ENCODE data around the gene RAD51B.

RAD51B gene

DNA sequence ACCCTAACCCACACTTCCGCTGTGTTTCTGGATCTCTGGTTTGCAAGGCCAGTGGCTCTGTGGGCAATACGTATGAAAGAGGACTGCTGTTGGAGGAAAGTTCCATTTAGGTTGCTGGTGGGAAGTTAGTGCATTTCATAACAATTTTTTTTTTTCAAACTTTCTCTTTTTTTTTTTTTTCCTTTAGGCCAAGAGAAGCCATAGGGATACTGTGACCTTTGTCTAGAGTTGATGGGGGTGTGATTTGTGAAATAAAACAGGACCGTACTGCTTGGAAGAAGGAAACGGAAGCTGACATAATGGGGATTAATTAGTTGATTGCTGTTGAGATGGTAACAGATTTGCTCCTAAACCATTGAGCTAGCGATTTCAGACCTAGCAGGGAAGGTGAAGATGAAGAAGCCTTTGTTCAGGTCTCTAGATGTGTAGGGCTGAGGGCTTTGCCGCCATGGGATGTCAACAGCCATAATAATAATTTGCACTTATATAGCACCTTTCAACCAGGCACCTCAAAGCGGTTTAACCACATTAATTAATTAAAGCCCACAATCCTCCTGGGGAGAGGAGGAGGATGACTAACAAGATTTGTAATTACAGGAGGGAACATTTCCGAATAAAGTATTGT lies 658.0 kb downstream of the RAD51B start:
- DNase-seq, result no peak

DNA sequence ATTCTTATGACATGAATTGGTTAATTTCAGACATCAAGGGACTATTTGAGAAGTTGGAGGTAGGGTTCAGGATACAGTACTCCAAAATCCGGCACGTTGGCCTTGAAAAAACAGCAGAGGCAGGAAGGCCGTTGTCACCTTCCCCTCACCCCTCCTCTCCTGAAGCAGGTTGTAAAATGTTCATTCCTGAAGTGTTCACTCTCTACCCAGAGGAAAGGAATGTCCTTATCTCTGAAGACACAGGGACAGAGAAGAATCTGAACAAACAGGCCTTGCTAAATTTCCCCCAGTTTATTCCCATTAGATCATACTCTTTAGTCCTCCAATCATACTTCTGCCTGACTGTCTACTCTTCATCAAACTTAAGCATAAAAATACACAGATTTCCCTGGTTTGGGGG lies 659.7 kb downstream of the RAD51B start:
- no peak for DNase-seq

DNA sequence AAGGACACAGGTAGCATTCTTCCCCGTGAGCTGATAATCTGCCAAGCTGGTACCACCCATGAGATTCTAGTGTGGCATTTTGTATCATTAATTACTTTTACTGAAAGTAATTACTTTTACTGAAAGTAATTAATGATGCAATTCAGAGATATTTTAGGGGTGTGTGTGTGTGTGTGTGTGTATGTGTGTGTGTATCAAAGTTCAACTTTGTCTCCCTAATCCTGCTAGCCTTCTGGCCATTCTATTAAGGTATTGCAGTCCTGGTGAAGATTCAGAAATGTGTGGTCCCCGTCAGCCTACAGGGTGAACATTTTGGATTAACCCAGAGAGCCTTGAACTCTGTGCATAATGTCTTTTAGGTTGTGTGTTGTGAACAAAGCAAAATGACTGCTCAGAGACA lies 662.4 kb downstream of the RAD51B start:
- no peak for DNase-seq

DNA sequence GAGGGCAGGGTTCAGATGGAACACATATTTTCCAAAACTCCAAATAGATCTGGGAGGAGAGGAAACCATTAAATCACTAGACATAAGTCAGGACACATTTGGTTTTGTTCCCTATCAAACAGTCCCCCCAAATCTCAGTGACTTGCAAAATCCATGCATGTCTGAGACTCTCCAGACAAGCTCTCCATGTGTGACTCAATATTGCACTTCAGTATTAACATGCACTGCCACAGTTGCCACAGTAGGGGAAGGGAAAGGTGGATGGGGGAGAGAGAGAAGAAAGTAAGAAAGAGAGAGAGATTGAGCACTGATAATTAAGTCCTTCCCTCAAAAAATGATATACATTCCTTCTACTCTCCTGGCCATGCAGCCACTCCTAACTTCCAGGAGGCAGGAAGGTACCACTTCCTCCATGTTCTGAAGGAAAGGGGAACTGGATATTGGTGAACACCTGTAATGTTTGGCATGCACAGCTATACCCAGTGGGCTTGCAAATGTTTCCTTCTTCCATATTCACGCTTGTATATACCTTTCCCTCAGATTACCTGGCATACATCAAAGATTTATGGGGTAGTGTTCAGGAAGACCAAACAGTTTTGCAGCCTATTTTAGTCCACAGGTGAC lies 663.3 kb downstream of the RAD51B start:
- no peak for DNase-seq

DNA sequence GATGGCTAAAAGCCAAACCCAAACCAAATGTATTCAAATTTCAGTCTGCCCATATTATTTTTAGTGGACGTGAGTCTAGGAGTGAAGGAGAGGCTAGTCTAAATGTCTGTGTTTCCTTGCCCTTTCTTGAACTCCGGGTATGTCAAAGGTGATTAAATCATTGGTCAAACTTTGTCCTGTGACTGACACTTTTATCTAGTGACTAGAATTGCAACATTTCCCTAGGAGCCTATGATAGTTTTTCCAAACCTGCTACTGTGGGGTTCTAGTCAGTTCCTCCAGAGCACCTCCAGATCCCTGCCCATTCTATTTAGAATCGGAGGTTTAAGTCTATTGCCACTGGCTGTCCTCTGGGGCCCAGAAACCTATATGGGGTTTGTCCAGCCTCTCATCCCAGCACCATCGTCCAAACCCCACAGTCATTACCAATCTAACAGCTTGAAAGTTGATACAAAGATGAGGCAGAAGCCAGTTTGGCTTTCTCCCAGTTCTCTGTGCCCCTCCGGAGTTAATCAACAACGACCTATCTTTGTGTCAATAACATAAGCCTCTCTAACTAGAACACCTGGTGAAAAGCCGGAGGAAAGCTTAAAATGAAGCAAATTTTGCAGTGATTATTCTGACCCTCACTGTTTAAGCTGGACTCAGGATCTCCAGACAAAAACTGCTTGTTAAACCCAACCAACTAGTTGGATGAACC lies 666.6 kb downstream of the RAD51B start:
- DNase-seq, result peak; percentile 44

DNA sequence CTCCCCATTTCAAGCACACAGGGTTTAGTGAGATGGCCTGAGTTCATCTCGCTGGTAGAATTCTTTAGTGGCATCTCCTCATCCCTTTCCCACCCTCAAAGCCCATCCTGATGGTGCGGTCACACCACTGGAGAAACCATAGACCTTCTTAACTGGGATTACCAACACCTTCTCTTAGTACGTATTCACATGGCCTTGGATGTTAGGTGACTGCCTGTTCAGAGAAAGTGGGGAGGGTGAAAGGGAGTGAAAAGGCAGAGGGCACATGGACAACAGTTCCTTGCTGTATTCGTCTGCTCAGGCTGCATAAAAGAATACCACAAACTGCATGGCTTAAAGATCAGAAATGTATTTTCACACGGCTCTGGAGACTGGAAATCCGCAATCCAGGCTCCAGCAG lies 667.2 kb downstream of the RAD51B start:
- DNase-seq, result no peak

DNA sequence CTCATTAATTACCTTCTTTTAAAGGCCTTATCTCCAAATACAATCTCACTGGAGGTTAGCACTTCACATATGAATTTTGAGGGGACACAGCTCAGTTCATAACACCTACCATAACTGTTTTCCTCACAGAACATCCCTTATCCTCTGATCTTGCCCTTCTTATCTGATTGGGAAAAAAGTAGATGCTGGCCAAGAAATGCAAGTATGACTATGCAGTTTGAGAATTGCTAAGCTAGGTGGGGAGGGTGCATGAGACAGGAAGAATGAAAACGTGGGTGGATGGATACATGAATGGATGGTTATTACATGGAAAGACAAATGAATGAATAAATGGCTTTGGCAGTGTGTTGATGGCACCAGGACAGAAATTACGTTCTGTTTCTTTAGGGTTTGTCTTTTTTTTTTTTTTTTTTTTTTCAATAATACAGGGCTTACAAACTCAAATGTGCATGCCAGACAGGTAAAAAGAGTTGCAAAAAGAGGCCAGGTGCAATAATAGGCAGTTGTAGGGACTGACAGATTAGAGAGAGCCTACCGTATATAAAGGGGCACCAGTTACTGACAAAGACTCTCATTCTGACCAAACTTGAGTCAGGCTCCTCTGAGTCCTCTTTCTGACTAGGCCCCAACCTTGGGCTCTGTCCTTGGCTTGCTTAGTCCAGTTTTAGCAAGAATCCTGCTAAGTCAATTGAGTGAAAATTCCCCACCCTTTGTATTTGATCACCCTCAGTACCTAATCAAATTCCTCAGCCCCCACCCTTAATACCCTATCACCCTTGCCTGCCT lies 668.4 kb downstream of the RAD51B start:
- DNase-seq, result no peak

DNA sequence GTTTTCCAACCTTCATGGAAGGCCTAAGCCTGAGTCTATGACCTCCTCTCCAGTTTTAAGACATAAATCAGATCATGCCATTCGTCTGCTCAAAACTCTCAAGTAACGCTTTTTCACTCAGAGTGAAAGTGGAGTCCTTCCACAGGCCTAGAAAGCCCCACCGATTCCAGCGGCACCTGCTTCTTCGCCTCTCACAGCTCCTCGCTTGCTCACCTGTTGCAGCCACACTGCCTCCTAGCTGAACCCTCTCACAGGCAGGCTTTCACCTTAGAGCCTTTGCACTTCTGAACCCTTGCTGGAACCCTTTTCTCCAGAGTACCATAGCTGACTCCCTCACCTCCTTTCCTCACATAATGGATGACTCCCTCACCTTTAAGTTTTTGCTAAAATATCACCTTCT lies 672.2 kb downstream of the RAD51B start:
- no peak for DNase-seq

DNA sequence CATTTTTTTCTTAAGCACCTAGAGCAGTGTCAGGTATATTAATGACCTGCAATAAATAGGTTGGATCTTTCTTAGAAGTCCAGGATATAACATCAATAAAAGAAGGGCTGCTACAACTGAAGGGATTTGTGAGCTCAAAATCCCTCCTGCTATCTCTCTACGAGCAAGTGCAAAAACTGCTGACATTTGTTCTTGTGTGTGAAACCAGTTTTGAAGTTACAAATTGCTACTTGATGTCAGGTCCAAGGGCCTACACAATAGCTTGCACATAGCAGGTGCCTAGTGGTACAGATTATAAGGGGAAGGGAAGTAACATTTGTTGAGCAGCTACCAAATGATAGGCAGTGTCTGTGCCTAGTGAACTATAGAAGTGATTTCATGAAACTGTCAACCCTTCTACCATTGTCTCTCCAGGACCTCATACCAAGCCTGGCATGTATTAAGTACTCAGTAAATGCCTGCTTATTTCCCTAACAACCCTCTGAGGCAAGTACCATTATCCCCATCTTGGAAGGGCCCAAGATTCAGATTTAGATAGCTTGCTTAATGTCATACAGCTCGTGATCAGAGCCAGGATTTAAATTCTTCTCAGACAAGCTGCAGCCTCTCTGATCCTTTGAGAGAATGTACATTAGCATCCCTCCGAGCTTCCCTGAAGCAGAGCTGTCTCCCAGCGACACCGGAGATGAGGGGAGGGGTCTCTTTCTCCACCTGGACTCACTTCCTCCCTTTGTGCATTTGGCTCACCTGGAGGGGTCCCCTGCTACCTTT lies 673.0 kb downstream of the RAD51B start:
- no peak for DNase-seq

DNA sequence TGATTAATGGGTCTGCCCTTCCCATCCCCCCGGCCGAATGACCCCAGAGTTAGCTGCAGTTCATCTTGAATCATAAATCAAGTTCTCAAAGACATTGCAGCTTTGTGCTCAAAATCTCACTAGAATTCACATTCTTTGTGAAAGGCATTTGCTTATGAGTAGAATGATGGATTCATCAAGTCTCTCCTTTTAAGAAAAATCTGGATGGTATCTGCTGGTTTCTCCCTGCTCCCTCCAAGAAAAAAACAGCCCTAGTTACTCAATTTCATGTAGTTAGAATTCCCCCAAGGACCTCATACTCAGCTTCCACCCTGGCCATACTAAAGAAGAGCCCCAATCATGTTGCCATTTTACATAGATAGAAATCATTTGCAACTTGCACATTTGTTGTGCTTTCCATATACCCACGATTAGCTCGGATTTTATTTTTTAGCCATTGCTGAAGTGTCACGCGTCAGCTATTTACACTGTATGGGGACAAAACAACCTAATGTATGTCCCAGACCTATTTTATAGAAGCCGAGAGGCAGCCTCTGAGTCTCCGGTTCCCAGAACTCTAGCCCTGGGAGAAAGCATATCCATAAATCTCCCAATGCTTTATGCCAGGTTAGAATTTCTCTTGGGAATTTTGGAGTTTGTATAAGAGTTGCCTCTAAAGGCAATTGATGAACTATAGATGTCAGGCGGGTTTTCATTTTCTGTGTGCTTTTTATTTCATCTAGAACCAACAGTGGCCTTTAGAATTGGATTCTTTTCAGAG lies 673.8 kb downstream of the RAD51B start:
- DNase-seq, result no peak

DNA sequence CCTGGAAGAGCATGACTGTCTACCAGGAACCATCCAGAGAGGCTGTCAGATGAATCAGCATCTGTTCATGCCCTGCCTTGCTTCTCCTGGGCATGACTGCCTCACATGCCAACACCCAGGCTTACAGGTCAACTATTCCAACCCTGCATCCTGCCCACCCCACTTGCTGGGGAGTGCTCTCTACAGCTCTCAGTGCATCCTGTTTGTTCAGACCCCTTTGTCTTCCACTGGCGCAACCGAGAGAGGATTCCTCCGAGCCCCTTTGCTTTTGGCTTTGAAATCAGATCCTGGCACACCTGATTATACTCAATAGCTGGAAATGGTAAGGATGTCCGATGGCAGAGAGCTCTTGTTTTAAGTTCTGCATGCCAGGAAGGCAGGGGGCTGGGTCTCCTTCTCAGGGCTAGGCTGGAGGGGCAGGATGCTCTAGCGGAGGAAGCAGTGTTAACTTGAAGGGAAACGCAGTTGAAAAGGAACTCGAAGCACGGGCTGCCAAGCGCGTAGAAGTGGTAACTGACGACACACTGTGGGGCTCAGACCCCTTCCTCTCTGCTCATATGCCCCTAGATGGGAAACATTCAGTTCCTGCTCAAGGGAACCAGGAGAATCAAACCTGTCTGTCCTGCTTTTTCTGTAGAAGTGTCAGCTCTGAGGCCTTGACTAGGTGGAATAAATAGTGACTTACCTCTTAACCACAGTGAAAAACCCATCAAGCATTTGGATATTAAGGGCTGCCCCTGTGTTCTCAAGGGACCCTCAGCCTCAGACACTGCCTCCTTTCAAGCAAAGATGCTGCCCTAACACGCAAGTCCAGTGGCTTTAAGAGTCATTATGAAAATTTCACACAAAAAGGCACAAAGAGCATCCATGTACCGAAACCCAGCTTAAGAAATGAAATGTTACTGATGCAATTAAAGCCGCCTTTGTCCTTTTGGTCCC lies 675.8 kb downstream of the RAD51B start:
- no peak for DNase-seq

DNA sequence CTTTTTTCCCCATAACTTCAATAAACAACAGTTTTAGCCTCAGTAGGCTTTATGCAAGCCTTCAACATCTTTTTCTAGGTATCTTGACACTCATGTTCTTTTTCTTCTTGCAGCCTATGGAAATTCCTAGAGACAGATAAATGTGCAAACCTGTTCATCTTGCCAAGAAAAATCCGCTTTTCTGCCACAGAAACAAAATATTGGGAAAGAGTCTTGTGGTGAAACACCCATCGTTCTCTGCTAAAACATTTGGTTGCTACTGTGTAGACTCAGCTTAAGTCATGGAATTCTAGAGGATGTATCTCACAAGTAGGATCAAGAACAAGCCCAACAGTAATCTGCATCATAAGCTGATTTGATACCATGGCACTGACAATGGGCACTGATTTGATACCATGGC lies 677.4 kb downstream of the RAD51B start:
- no peak for DNase-seq

DNA sequence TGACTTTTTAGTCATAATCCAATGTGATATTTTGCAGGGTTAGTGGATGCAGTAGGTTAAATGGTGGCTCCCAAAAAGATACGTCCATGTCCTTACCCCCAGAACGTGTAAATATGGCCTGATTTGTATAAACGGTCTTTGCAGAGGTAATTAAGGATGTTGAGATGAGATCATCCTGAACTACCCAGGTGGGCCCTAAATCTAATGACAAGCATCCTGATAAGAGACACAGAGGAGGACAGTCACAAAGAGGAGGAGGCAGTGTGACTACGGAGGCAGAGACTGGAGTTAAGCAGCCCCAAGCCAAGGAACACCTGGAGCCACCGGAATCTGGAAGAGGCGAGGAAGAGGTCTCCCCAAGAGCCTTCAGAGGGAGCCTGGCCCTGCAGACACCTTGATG lies 679.9 kb downstream of the RAD51B start:
- no peak for DNase-seq

DNA sequence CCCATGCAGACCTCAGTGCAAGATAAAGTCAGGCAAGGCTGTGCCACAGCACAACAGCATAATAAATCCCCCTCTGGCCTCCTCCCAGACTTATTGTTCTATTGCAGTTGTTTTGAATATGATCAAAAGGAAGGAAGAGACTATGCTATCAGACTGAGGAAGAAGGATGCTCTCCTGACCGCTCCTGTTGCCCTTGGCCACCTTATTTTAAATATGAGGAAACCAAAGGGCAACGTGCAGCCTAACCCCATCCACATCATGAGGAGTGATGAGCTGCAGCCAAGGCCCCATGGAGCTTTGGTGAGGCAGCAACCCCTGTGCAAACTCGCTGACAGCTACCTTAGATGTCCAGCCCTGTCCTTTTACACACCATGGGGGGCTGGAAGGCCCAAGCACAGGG lies 681.6 kb downstream of the RAD51B start:
- DNase-seq, result no peak

DNA sequence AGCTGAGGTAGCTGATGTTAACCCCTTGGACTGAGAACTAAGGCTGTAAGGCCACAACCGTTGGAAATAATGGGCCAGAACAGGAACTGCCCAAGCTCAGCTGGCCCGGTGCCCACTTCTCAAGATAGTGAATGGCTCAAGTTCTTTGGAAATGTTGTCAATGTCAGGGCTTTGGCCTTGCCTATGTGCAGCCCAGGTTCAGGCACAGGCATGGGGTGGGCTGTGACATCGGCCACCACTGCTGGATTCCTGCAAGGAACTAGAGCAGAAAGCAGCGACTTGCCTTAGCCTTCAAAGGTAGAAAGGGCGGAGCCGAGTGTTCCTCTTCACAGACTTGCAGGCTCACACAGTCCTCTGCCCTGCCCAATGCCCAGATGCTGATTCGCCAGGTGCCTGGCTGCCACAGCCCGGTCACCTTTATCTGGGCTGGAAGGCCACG lies 682.1 kb downstream of the RAD51B start:
- no peak for DNase-seq

DNA sequence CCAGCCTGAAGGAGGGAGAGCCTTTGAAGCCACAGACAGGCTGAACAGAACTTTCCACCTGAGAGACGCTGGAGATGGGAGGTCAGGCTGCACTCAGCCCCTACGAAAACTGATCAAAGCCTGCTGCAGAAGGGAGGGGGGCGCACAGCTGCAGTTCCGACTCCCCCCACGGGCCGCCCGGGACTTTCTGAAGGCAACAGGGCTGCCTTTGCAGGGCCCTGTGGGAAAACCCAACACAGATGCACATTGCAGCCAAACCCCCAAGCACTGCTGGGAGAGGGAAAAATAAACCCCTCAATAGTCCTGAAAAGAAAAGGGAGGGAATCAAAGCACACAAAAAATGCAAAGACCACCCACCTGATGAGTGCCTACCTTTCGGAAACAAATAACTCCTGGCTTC lies 682.7 kb downstream of the RAD51B start:
- no peak for DNase-seq

DNA sequence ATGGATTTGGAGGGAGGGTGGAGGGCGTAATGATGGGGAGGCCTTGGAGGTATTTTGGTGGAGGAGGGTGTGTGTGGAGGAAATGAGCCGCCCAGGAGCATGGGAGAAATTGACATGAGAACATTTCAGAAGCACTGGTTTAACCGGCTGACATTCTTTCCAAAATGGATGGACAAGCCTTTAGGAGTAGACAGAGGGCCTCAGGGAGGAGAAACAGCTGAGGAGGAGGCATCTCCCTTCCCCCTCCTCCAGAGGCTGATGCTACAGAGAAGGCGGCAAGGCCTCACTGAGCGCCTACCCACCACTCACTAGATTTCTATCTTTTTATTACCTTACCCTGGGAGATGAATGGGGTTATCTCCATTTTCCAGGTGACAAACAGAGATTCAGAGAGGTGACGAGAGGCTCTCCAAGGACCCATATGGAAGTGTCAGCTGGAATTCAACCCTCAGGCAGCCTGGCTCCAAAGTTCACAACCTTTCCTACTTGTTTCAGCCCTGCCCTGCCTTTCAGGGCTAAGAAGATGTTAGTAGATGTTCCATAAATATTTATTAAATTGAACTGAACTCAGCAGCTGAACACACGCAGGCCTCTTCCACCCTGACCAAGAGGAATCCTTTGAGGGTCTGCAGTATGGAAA lies 683.7 kb downstream of the RAD51B start:
- DNase-seq, result no peak

DNA sequence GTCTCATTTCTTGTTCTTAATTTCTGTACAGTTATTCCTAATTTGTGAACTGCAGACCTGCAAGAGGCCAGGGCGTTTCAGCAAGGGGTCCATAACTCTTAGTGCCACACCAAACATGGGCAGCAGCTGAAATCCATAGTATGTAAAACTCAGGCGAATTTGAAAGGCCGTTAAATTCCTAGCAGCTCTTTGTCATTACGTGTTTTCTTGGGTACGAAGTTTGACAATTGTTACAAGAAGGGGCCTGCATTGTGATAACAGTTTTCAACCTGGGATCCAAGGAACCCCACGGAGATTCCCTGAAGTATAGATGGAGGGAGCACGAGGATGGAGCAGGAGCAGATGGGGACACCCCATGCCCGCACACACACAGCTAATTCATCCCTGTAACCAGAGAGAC lies 685.3 kb downstream of the RAD51B start:
- no peak for DNase-seq

DNA sequence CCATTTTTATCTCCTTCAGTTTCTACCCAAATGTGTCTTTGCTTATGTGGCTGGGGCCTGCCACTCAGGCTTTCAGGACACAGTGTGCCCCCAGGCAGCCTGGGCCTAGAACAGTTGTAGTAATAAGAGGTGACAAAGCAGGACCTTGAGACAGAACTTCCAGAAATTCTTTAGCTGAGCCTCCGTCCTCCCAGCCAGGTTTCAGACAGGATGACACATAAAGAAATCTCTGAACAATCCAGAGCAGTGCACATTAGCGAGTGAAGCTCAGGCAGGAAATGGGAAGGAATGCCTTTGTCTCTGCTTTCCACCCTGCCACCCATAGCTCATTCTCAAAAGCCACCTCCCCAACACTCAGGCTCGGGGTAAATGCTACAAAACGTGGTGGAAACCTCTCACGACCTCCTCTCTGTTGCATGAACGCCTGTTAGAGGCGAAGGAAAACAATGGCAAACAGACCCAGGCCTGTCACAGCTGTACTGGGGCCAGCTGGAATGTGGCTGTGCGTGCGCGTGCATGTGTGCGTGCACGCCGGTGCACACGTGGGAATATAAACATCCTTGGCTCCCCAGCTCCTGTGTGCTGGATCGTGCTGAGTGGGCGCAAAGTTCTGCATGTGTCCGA lies 686.6 kb downstream of the RAD51B start:
- no peak for DNase-seq
